Cardiac muscle cell (in vitro differentiated cells and primary cell): ENCODE data around the gene HIVEP1. TPM values are rescaled to one million over a fixed set of nuclear protein-coding genes. Genes with fewer than 3 reads are reported as not detected.
A peak's percentile ranks its signal among the peaks of the same experiment; 100 is the strongest.

Experiments used
- DNase-seq, 2 donors: peaks; one replicate each; pipeline versions ENCODE4 v3.0.0 to v3.0.0-alpha.2; 2010 to 2017; ENCODE audit warnings: low read depth in 1 of 2, low spot score in 1 of 2
- H3K27ac ChIP-seq: fragments of 200-600 bp; sonication (generic); 2 replicates; pipeline ENCODE4 v1.5.1; 2016
- H3K27me3 ChIP-seq: fragments of 200-600 bp; sonication (generic); 2 replicates; pipeline ENCODE4 v1.6.0; 2016; ENCODE audit warnings: control low read depth
- H3K36me3 ChIP-seq: fragments of 200-600 bp; sonication (generic); 2 replicates; pipeline ENCODE4 v1.5.1; 2016; ENCODE audit warnings: control low read depth
- H3K4me1 ChIP-seq: fragments of 200-600 bp; sonication (generic); 2 replicates; pipeline ENCODE4 v1.8.1; 2017; ENCODE audit warnings: low read depth, mild to moderate bottlenecking, mixed run types
- H3K4me3 ChIP-seq: fragments of 200-600 bp; sonication (generic); 2 replicates; pipeline ENCODE4 v1.5.1; 2016; ENCODE audit warnings: mild to moderate bottlenecking
- H3K9me3 ChIP-seq: fragments of 200-600 bp; sonication (generic); 2 replicates; pipeline ENCODE4 v1.5.1; 2017; ENCODE audit warnings: low read depth, mild to moderate bottlenecking, control low read depth
- polyA plus RNA-seq: library from polyadenylated mRNA; unstranded; fragments of >200 nt; fragmentation: Nextera tagmentation; extraction: Ambion mirVana; gene quantifications from 2 replicates; pipeline ENCODE4 v1.2.1, GENCODE V29; 2016
- total RNA-seq: library from RNA; depleted of rRNA; stranded (reverse); fragments of >200 nt; gene quantifications from 2 replicates; pipeline ENCODE4 v1.2.3, GENCODE V29; 2016
- TF ChIP-seq, protein P1 (sequence below): IDR thresholded peaks from 2 replicates; pipeline ENCODE4 v1.5.1; 2012; ENCODE audit warnings: low read depth, mild to moderate bottlenecking, low read length

HIVEP1 gene
- total and polyA plus RNA-seq, 2 experiments from 2014 or later = 5.3 to 20.0 TPM

DNA sequence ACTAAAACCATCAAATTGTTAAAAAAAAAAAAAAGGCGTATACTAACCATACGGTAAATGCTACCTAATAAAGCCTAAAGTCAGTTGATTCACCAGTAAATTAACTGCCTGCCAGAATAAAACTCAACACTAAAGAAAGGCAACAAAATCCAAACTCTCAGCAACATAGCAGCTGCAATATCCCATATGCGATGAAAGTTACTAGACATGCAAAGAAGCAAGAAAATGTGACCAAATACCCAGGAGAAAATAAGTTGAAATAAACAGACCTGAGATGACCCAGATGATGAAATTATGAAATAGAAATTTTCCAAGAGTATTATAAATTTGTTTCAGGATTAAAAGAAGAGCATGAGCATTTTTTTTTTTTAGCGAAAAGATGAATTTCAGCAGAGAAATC lies 174.4 kb downstream of the HIVEP1 start:
- H3K27ac ChIP-seq = no peak overlapping the region
- no peaks in the 10 kb centered on the region for H3K36me3 ChIP-seq
- no peak overlapping the region for H3K4me3 ChIP-seq
- TF ChIP-seq, protein P1, sequence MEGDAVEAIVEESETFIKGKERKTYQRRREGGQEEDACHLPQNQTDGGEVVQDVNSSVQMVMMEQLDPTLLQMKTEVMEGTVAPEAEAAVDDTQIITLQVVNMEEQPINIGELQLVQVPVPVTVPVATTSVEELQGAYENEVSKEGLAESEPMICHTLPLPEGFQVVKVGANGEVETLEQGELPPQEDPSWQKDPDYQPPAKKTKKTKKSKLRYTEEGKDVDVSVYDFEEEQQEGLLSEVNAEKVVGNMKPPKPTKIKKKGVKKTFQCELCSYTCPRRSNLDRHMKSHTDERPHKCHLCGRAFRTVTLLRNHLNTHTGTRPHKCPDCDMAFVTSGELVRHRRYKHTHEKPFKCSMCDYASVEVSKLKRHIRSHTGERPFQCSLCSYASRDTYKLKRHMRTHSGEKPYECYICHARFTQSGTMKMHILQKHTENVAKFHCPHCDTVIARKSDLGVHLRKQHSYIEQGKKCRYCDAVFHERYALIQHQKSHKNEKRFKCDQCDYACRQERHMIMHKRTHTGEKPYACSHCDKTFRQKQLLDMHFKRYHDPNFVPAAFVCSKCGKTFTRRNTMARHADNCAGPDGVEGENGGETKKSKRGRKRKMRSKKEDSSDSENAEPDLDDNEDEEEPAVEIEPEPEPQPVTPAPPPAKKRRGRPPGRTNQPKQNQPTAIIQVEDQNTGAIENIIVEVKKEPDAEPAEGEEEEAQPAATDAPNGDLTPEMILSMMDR = no peak
- H3K9me3 ChIP-seq = no peaks in the 10 kb centered on the region
- H3K27me3 ChIP-seq = no peaks in the 10 kb centered on the region
- DNase-seq = no peak
- H3K4me1 ChIP-seq = no peaks in the 10 kb centered on the region

DNA sequence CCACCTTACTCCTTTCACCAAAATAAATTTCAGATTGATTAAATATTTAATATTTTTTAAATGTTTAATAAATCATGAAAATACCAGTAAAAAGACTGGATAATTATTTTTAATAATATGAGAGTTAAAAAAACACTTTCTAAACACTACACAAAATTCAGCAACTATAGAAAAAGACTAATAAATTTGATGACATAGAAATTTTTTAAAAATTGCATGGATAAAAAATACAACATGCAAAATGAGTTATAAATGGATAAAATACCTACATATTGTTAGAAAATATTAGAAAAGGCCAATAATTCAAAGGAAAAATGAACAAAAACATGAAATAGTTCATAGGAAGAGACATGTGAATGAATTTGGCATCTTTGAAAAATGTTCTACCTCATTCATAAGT lies 177.0 kb downstream of the HIVEP1 start:
- TF ChIP-seq, protein P1 = no peak
- no peak for DNase-seq

DNA sequence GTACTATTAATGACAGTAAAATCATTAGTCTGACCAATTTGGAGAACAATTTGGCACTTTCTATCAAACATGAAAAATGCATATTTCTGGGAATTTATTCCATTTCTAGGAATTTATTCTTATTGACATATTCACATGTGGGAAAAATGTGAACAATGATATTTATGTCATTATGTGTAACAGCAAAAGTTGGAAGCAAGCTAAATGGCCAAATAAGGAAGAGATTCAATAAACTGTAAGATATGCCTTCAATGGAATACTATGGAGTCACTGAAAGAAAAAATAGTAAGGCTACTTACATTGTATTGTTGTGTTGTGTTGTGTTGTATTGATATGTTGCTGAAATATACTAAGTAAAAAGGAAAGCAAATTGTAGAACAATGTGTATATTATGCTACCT lies 177.5 kb downstream of the HIVEP1 start:
- DNase-seq = no peak
- Histone ChIP-seq H3K27me3 (no peaks in the 10 kb centered on the region), H3K36me3 (no peaks in the 10 kb centered on the region), H3K4me3 (no peak overlapping the region), H3K27ac (no peak overlapping the region), H3K9me3 (no peaks in the 10 kb centered on the region), H3K4me1 (no peaks in the 10 kb centered on the region)
- TF ChIP-seq, protein P1 = no peak

More for the DNA sequence above, 177.0 kb downstream of the HIVEP1 start:
- no peaks in the 10 kb centered on the region for H3K9me3 ChIP-seq
- H3K4me3 ChIP-seq = no peak overlapping the region
- H3K36me3 ChIP-seq = no peaks in the 10 kb centered on the region
- H3K27me3 ChIP-seq = no peaks in the 10 kb centered on the region
- no peaks in the 10 kb centered on the region for H3K4me1 ChIP-seq
- no peak overlapping the region for H3K27ac ChIP-seq

DNA sequence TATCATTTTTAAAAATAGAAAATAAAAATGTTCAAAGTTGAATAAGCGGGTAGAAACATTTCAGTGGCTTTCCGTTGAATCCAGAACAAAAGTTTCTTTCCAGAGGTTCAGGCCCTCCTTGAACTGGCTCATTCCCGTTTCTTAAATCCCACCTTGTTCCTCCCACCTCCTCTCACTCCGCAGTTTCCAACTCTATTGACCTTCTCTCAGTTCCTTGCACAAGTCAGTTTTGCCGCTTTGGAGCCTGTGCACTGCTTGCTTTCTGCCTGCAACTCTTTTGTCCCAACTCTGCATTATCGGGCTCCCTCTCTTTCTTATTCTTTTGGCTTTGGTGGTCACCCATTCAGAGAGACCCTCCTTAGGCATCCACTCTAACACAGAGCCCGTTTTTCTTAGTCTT lies 178.1 kb downstream of the HIVEP1 start:
- no peak overlapping the region for H3K27ac ChIP-seq
- no peaks in the 10 kb centered on the region for H3K36me3 ChIP-seq
- no peaks in the 10 kb centered on the region for H3K27me3 ChIP-seq
- H3K9me3 ChIP-seq = no peaks in the 10 kb centered on the region
- TF ChIP-seq, protein P1 = no peak
- no peak for DNase-seq
- no peak overlapping the region for H3K4me3 ChIP-seq
- H3K4me1 ChIP-seq = no peaks in the 10 kb centered on the region

DNA sequence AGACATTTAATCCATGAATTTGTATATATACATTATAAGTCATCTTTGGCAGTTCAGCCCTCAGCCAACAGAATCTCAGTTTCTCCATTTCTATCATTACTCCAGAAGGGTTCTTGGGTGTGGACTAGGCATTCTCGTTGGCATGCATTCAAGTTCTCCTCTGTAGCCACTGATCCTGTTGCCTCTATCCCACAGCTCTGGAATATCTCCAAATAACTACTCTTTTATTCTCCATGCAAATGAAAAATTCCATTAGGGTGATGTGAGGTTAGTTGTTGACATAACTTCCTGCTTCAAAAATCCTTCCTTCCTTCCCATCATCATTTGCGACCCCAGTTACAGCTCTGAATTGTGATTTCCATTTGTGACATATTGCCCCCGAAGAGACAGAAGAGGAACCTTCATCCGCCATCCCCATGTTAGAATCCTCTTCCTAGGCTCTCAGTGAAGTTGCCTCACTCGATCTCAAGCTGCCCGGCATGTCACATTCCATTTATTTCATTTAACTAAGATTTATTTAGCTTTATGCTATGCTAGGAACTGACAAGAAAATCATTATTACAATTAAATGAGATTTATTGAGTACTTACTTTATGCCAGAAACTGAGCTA lies 184.3 kb downstream of the HIVEP1 start:
- Histone ChIP-seq H3K9me3 (no peaks in the 10 kb centered on the region), H3K27me3 (no peaks in the 10 kb centered on the region), H3K4me3 (no peak overlapping the region), H3K4me1 (no peaks in the 10 kb centered on the region), H3K36me3 (no peaks in the 10 kb centered on the region), H3K27ac (no peak overlapping the region)
- peak in 1 of 2 donors; percentile 59 for DNase-seq
- TF ChIP-seq, protein P1 = no peak
